ENCODE results near the gene MAP3K14.
A peak's percentile ranks its signal among the peaks of the same experiment; 100 is the strongest.

MAP3K14 gene

DNA sequence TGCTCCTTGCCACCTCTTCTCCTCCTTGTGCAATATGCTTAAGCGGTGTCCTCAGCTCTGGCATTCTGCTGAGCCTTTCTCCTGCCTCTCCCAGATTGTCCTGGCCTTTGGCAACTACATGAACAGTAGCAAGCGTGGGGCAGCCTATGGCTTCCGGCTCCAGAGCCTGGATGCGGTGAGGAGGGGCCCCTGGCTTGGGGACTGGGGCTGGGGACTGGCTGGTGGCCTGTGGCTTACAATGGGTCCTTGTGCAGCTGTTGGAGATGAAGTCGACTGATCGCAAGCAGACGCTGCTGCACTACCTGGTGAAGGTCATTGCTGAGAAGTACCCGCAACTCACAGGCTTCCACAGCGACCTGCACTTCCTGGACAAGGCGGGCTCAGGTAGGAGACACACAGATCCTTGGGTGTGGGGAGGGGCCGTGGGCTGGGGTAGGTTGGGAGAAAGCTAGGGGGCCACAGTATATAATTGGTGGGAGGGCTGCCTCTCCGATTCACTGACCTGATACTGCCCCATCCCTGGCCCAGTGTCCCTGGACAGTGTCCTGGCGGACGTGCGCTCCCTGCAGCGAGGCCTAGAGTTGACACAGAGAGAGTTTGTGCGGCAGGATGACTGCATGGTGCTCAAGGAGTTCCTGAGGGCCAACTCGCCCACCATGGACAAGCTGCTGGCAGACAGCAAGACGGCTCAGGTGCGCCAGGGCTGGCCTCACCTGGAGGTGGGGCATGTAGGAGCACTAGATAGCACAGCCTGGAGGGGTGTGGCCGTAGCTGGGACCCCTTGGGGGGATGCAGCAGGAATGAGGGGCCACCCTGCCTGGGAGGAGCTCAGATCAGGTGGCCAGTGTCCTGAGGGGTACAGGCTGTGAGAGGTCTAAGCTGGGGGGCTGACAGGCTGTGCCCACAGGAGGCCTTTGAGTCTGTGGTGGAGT, 71.8 kb downstream of the MAP3K14 start:
- no peak for FAIRE-seq
- no peak; the same call in 1 of the 2 replicates for TF ChIP-seq POLR2AphosphoS5 (IDR thresholded peaks at IDR 0.05; ENCODE audit: low read depth, low read length)
- 0 out of 2 replicates have a peak, but pooled peaks have one; percentile 37 for TF ChIP-seq POLR2A (IDR thresholded peaks at IDR 0.05; ENCODE audit: low read depth, low read length)
- no peak for DNase-seq (ENCODE audit: insufficient read length)

GRCh38 chr17:45243750-45244149, 73.1 kb downstream of the MAP3K14 start:
- no peak for FAIRE-seq

DNA sequence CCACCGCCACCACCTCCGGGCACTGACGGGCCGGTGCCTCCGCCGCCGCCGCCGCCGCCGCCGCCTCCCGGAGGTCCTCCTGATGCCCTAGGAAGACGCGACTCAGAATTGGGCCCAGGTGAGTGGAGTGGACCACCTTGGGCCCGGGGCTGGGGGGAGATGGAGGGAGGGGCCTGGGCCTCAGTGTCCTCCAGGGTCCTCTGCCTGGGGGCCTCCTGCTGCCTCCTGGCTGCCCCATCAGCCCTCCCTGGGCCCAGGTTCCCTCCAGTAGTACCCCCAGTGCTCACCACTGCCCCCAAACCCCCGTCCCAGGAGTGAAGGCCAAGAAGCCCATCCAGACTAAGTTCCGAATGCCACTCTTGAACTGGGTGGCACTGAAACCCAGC, 74.8 kb downstream of the MAP3K14 start:
- DNase-seq (ENCODE audit: insufficient read length) (no peak), FAIRE-seq (no peak)
- TF ChIP-seq TAF1 (IDR thresholded peaks at IDR 0.05; ENCODE audit: borderline replicate concordance, low read depth, low read length) (no peak), POLR2A (IDR thresholded peaks at IDR 0.05; ENCODE audit: low read depth, low read length) (no peak), POLR2AphosphoS5 (IDR thresholded peaks at IDR 0.05; ENCODE audit: low read depth, low read length) (no peak)

More at GRCh38 chr17:45243750-45244149, 73.1 kb downstream of the MAP3K14 start:
- no peak for TF ChIP-seq POLR2AphosphoS5 (IDR thresholded peaks at IDR 0.05; ENCODE audit: low read depth, low read length)
- TF ChIP-seq POLR2A (IDR thresholded peaks at IDR 0.05; ENCODE audit: low read depth, low read length) = no peak
- TF ChIP-seq TAF1 (IDR thresholded peaks at IDR 0.05; ENCODE audit: borderline replicate concordance, low read depth, low read length) = no peak
- DNase-seq (ENCODE audit: insufficient read length) = no peak

DNA sequence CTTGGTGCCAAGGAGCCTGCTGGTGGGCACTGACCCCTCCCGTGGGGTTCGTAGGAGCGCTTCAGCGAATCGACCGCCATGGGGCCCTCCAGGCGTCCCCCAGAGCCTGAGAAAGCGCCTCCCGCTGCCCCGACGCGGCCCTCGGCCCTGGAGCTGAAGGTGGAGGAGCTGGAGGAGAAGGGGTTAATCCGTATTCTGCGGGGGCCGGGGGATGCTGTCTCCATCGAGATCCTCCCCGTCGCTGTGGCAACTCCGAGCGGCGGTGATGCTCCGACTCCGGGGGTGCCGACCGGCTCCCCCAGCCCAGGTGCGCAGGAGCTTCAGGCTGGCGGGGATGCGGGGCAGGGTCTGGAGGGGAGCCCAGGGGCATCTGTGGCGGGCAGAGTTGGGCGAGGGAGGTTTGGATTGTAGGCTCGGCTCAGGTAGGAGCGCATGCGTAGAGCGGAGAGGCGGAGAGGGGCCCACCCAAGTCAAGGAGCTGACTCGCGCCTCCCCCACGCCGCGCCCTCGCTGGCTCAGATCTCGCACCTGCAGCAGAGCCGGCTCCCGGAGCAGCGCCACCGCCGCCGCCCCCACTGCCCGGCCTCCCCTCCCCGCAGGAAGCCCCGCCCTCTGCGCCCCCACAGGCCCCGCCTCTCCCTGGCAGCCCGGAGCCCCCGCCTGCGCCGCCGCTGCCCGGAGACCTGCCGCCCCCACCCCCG, 75.3 kb downstream of the MAP3K14 start:
- no peak for TF ChIP-seq POLR2AphosphoS5 (IDR thresholded peaks at IDR 0.05; ENCODE audit: low read depth, low read length)
- no peak for TF ChIP-seq TAF1 (IDR thresholded peaks at IDR 0.05; ENCODE audit: borderline replicate concordance, low read depth, low read length)
- TF ChIP-seq POLR2A (IDR thresholded peaks at IDR 0.05; ENCODE audit: low read depth, low read length) = no peak
- no peak for FAIRE-seq
- DNase-seq (ENCODE audit: insufficient read length) = no peak

- TF ChIP-seq TAF1 (IDR thresholded peaks at IDR 0.05; ENCODE audit: borderline replicate concordance, low read depth, low read length) (no peak), POLR2AphosphoS5 (IDR thresholded peaks at IDR 0.05; ENCODE audit: low read depth, low read length) (no peak), POLR2A (IDR thresholded peaks at IDR 0.05; ENCODE audit: low read depth, low read length) (no peak)
- DNase-seq (ENCODE audit: insufficient read length) = no peak
- FAIRE-seq = no peak
Measured at GRCh38 chr17:45240905-45241327, 75.9 kb downstream of the MAP3K14 start.

DNA sequence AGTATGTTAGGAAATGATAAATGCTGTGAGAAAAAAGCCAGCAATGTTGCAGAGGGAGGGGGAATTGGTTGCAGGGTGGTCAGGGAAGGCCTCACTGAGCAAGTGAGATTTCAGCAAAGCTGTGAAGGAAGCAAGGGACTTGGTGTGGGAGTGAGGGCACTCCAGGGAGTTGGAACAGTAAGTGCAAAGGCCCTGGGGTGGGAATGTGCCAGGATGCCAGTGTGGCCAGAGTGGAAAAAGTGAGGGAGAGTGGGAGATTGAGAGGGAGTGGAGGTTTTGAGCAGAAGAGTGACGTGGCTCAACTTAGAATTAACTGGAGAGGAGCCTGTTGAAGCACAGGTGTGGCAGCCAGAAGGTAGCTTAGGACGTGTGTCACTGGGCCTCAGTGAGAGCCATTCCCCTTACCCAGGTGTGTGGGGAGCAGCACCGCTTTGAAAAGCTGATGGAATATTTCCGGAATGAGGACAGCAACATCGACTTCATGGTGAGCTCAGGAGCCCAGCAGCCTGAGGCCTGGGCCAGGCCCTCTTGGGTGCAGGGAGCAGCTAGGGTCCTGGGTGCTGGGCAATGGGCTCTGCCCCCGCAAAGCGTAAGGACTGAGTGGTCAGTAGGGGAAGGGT, 78.6 kb downstream of the MAP3K14 start:
- TF ChIP-seq TAF1 (IDR thresholded peaks at IDR 0.05; ENCODE audit: borderline replicate concordance, low read depth, low read length) (no peak), POLR2A (IDR thresholded peaks at IDR 0.05; ENCODE audit: low read depth, low read length) (0 out of 2 replicates have a peak, but pooled peaks have one; percentile 14)
- DNase-seq (ENCODE audit: insufficient read length) (no peak), FAIRE-seq (no peak)

DNA sequence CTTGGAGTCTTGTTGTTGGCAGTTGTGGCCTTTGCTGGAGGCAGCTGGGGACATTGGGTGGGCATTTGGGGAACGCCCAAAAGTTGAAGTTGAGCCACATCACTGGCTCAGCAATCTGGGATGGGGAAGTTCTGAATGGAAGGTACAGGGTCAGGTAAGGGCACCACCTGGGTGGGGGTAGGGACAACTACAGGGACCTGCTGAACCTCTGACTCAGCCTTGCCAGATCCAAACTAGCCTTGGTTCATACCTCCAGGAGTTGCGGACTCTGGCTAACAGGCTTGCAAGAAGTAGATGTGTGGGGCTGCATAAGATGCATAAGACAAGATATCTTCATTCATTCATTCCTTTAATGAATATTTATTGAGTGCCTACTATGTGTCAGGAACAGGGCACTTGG, 79.1 kb downstream of the MAP3K14 start:
- no peak for FAIRE-seq
- TF ChIP-seq POLR2AphosphoS5 (IDR thresholded peaks at IDR 0.05; ENCODE audit: low read depth, low read length) (no peak), TAF1 (IDR thresholded peaks at IDR 0.05; ENCODE audit: borderline replicate concordance, low read depth, low read length) (no peak), POLR2A (IDR thresholded peaks at IDR 0.05; ENCODE audit: low read depth, low read length) (no peak)
- DNase-seq (ENCODE audit: insufficient read length) = no peak

- no peak for TF ChIP-seq POLR2A (IDR thresholded peaks at IDR 0.05; ENCODE audit: low read depth, low read length)
- TF ChIP-seq TAF1 (IDR thresholded peaks at IDR 0.05; ENCODE audit: borderline replicate concordance, low read depth, low read length) = no peak
- TF ChIP-seq POLR2AphosphoS5 (IDR thresholded peaks at IDR 0.05; ENCODE audit: low read depth, low read length) = no peak
- FAIRE-seq = no peak
Measured at GRCh38 chr17:45236282-45236606, 80.6 kb downstream of the MAP3K14 start.

DNA sequence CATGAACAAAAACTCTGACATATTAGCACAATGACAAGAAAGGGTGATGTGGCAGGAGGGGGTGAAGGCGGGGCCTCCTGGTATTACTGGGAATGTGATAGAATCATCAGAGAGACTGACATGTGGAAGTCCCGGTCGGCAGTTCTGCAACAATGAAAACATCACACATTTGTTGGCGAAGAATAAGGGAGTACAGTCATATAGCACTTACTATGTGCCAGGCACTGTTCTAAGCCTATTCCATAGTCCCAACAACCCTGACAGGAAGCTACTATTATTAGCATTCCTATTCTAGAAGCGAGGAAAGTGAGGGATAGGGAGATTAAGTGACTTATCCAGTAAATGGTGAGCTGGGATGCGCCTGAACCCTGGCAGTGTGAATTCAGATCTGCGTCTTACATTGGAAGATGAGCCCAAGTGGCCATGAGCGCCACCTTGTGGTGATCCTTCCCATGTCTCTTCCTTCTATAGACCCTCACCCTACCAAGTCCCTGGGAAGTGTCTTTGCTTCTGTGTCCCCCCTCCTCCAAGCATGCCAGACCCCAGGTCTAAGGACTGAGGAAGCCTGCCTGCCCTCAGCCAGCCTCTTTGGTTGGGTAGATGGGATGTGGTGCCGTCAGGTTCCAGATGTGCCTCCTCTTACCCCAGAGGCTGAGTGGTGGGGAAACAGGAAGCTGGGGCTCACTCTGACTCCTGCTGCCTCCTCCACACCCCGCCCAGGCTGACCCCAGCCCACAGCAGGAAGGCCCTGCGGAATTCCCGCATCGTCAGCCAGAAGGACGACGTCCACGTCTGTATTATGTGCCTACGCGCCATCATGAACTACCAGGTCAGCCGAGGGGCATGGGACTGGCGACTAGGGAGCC, 81.2 kb downstream of the MAP3K14 start:
- peak; percentile 72 for DNase-seq (ENCODE audit: insufficient read length)

More at GRCh38 chr17:45236282-45236606, 80.6 kb downstream of the MAP3K14 start:
- DNase-seq (ENCODE audit: insufficient read length) = no peak

DNA sequence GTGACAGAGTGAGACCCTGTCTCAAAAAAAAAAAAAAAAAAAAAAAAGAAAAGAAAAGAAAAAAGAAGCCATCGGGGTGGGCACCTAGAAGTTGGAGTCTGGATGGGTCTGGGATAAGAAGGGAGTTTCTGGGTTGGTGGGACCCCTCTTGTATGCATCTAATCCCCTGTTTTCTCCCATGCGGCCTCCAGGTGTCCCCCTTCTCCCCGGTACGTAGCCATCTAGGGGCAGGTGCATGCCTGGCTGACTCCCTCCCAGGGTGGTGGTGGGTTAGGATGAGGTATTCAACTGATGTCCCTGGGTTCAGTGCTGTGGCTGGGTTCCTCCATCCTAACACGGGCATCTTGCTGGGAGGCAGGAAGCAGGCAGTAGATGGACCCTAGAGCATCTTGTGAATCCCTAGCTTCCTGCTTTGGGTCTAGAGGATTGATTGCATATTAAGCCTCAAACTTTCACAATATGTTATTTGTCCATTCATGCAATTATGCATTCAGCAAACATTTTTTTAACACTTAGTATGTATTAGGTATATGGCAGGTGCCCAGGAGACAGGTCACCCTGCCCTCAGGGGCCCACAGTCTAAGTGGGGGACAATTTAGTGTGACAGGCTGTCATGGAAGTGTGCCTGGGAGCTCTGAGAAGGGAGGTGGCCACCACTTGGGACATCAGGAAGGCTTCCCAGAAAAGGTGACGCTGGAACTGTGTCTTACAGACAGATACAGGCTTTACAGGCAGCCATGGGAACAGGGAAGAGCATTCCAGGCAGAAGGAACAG, 82.0 kb downstream of the MAP3K14 start:
- peak; percentile 82 for FAIRE-seq
- no peak for DNase-seq (ENCODE audit: insufficient read length)
- TF ChIP-seq TAF1 (IDR thresholded peaks at IDR 0.05; ENCODE audit: borderline replicate concordance, low read depth, low read length) (no peak), POLR2AphosphoS5 (IDR thresholded peaks at IDR 0.05; ENCODE audit: low read depth, low read length) (no peak), POLR2A (IDR thresholded peaks at IDR 0.05; ENCODE audit: low read depth, low read length) (no peak)

More for the DNA sequence above, 81.2 kb downstream of the MAP3K14 start:
- peak; percentile 93 for FAIRE-seq
- TF ChIP-seq TAF1 (IDR thresholded peaks at IDR 0.05; ENCODE audit: borderline replicate concordance, low read depth, low read length) = no peak
- TF ChIP-seq POLR2AphosphoS5 (IDR thresholded peaks at IDR 0.05; ENCODE audit: low read depth, low read length) = no peak
- TF ChIP-seq POLR2A (IDR thresholded peaks at IDR 0.05; ENCODE audit: low read depth, low read length) = no peak

All from GM12892 (cell line).